Measurements from ENCODE around the gene YIF1A.

GRCh38 chr11:66263231-66263630, 25.7 kb downstream of the YIF1A start:
- TF ChIP-seq EZH2phosphoT487 (IDR thresholded peaks at IDR 0.05; ENCODE audit: insufficient read depth, low read depth) (no peak), EZH2 (IDR thresholded peaks at IDR 0.05; ENCODE audit: insufficient read depth, poor library complexity, severe bottlenecking) (no peak)
